ENCODE data around the gene RASSF7.

Gene RASSF7

GRCh38 chr11:553083-553987 lies 7.4 kb upstream of the RASSF7 start:
- no peak for DNase-seq

- no peak for DNase-seq
Measured at GRCh38 chr11:553988-554340, 6.8 kb upstream of the RASSF7 start.

DNA sequence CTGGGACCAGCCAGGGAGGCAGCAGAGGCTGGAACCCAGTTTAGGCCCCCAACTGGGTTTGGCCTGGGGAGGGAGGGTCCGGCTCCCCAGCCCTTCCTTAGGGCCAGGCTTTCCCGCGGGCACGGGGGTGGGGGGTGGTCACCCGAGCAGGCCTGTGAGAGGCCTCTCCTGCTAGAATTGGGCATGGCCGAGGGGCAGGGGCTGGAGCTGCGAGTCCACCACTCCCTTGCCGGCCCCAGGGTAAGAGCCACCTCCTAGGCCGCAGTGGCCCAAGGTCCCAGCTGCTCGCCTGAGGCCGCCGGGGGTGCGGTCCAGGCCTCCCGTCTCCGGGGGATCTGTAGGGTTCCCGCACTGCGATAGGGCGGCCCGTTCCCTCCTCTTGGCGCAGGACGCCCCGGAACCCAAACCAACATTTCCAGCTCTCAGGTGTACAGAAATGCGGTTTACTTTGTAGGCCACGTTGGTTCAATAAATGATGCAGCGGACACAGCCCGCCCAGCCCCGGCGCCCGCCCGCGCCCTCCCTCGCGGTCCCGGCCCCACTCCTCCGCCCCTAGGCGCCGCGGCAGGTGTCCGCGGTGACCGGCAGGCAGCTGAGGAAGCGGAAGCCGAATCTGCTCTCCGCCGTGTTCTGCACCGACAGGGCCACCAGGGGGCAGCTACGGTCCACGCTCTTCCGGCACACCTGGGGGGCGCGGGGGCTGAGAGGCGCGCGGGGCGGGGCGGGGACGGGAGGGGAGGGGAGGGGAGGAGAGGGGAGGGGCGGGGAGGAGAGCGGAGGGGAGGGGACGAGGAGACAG lies 6.1 kb upstream of the RASSF7 start:
- peak; percentile 76 for DNase-seq

DNA sequence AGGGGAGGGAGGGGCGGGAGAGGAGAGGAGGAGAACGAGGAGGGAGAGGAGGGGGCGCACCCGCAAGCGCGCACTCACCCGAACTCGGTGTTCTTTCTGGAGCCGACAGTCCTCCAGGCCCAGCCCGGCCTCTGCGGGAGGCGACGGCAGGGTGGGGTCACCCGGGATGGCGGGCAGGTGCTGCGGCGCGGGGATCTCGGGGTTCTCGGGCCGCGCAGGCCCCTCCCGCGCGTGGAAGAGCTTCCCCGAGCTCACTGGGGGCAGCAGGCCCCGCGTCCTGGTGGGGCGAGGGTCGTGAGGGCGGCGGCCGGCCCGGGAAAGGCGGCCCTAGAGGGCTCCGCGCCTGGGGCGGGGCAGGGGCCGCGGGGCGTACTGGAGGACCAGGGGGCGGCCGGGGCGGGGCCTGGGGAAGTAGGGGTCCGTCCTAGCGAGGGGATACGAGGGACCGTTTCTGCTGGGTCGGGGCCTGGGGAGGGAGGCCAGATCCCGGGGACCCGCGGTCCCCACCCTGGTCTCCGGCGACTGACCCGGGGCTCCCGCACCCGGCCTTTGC lies 5.5 kb upstream of the RASSF7 start:
- no peak for DNase-seq

DNA sequence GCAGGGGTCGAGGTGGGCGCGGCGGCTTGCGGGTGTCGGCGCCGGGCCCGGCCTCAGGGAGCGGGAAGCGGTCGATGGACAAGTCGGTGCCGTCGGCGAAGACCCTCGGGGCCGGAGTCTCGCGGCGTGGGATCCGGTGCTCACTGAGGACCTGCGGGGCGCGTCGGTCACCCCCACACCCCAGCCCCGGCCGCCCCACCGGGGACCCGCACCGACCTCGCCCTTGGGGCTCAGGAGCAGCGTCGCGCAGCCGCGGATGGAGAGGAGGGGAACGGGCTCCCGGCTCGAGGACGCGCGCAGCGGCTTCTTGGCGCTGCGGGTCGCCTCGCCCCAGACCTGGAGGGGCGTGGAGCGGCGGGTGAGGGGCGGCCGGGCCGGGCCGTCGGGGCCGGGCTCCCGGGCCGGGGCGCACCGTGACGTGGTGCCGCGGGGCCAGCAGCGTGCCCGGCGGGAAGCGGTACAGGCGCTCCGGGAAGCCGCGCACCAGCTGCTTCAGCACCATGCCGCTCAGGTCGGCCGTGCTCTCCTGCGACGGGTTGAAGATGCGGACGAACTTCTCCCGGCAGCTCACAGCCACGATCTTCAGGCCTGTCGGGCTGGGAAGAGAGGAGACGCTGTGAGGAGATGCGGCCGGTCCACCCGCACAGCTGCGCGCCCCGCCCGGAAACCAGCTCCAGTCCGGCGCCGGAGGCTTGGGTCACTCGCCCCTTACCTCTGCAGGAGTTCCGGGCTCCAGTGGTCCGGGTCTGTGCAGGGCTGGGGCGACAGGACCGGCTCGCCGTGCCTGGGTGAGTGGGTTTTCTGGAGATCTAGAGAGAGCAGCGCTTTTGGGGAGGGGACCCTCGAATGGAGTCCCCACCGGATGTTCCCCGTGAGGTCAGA lies 4.7 kb upstream of the RASSF7 start:
- DNase-seq = no peak

- DNase-seq = no peak
Measured at GRCh38 chr11:556662-557256, 4.0 kb upstream of the RASSF7 start.

- DNase-seq = no peak
Measured at GRCh38 chr11:557328-558132, 3.2 kb upstream of the RASSF7 start.

DNA sequence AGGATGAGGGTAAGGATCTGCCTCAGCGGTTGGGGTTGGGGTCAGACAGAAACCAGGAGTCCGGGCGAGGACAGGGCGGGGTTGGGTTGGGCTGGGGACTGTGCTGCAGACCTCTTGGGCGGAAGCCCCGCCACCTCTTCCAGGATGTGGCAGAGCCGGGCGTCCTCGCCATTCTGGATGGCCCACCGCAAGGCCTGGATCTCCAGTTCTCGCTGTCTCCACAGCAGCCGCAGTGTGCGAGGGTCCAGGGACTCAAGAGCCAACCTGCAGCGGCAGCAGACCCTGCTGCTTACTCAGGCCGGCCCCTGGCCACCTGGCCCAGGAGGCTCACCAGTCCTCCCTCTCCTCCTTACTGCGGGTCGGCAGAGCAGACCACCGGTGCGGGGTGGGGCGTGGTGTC lies 2.3 kb upstream of the RASSF7 start:
- DNase-seq = no peak

DNA sequence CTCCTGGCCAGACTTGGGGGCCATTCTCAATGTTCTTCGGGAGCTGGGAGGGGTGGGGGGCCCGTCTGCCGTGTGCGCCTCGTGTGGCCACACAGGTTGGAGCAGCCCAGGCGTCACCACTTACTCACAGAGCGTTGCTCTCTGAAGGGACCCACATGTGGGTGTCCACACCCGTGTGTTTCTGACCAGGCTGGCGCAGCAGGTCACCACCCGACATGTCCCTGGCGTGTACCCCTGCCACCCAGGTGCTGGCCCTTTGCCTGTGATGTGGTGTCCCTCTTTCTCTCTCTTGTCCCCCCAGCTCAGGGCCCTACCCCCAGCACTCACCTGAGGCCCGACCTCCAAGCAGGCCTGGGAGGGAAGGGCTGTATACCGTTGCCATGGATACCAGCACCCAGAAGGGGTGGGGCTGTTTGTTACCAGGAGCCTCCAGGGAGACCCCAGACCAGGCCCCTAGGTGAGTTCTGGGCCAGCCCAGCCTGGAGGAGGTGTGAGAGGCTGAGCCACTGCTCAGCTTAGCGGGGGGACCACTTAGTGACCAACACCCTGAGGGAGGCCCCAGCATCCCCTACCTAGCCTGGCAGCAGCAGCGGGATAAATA lies 1.6 kb upstream of the RASSF7 start:
- DNase-seq = no peak

DNA sequence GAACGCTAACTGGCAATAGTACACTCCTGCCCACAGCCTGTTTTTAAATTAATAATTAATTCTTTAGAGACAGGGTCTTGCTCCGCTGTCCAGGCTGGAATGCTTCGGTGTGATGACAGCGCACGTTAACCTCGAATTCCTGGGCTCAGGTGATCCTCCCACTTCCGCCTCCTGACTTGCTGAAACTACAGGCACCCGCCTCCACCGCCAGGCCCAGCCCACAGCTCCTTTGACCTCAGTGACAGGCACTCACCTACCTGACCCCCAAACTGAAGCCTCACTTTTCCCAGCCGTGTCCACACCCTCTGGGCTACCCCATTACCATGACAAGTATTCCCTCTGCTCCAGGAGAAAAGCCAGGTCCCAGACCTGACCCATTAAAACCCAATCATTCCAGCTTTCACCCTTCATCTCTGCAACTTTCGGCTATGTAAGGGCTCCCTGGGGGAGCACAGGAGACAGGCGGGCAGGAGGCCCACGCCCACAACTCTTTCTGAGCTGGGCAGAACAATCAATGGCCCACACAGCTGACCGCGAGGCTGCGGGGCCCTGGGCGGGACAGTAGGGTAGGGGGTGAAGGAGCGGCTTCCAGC lies 962 bp upstream of the RASSF7 start:
- no peak for DNase-seq

DNA sequence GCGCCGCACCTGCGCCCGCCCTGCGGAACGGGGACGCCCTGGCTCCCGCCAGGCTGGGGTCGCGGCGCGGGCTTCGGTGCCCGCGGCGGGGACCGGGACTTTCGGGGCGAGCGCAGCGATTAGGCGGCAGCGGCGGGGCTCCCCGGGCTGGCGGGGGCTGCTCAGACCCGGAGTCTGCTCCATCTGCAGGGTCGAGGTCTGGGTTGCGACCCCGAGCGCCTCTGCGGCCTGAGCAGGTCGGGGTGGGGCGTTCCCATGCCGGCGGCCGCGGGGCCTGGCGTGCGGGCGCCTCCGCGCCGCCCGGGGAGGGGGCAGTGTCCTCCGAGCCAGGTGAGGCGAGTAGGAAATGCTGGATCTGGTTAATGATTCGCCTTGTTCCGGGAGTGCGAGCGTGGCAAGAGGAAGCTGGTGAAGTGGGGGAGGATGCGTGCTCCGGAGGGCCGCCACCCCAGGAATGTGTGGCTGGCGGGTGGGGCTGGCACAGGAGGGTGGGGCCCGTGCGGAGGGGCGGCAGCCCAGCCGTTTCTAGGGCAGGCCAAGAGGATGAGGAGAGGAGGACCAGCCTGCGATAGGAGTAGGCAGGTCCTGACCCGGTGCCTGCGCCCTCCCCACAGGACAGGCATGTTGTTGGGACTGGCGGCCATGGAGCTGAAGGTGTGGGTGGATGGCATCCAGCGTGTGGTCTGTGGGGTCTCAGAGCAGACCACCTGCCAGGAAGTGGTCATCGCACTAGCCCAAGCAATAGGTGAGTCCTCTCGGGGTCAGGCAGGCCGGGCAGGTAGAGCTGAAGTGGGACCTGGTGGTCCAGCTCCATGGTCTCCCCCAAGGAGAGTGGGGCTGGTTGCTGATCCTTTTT lies 606 bp downstream of the RASSF7 start:
- DNase-seq = no peak

- no peak for DNase-seq
Measured at GRCh38 chr11:562046-562645, 1.4 kb downstream of the RASSF7 start.

DNA sequence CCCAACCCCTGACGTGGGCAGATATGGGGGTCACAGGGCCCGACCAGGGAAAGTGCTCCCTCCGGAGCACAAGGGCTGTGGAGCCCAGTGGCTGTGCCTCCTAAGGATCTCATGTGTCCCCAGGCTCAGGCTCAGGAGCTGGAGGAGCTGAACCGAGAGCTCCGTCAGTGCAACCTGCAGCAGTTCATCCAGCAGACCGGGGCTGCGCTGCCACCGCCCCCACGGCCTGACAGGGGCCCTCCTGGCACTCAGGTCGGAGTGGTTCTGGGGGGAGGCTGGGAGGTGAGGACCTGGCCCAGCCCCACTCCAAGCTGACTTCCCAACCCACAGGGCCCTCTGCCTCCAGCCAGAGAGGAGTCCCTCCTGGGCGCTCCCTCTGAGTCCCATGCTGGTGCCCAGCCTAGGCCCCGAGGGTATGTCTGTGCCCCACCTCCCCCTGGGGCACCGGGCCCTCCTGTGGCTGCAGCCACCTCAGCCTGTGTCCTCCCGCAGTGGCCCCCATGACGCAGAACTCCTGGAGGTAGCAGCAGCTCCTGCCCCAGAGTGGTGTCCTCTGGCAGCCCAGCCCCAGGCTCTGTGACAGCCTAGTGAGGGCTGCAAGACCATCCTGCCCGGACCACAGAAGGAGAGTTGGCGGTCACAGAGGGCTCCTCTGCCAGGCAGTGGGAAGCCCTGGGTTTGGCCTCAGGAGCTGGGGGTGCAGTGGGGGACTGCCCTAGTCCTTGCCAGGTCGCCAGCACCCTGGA lies 2.5 kb downstream of the RASSF7 start:
- no peak for DNase-seq

DNA sequence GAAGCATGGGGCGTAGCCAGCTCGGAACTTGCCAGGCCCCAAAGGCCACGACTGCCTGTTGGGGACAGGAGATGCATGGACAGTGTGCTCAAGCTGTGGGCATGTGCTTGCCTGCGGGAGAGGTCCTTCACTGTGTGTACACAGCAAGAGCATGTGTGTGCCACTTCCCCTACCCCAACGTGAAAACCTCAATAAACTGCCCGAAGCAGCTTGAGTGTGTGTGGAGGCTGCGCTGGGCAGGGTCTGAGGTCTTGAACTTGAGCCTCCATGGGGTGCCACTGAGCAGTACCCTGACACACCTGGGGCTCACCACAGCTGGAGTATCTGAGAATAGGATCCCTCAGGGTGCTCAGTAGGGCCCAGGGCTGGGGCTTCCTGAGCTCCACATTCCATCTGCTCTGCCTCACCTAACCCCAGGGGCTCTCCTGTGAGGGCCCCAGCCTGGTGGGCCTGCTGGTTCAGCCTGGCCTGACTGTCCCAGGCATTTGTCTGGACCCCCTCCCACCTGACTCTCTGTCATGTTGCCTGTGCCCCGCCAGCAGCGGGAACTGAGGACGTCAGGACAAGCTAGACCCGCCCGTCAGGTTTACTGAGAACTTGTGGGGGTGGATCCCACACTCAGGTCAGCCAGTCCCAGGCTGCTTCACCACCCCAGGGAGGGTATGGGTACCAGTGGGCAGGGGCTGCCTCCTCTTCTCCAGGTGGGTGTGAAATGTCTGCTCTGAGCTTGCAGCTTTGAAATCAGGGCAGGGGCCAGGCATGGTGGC lies 3.2 kb downstream of the RASSF7 start:
- DNase-seq = no peak

DNA sequence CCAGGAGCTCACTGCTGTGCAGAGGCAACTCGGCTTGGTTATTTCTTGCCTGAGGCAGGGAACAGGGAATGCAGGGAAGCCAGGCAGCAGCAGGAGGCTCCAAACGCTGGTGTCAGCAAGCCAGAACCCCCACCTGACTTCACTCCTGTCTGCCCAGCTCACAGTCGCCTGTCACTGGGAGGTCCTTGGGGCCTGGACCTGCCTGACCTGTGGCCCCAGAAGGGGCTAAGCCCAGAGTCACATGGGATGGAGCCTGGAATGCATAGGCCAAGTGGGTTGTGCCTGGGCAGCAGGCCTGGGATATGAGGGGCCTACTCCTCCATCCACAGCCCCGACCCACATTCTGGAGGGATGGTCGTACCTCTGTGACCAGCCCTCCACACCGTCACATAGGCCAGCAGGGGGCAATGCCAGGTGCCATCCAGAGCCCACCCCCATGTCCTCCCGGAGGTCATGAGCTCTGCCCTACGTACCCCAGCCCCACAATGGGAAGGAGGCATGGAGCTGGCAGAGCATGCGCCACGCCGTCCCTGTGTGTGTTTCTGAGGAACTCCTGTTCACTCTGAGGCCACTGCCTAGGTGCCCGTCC lies 5.2 kb downstream of the RASSF7 start:
- DNase-seq = no peak

GRCh38 chr11:567011-567628 lies 6.3 kb downstream of the RASSF7 start:
- no peak for DNase-seq

All from activated gamma-delta T cell treated with Interleukin-2 at 50 U/mL for 16 hours (primary cell).